HCT116 (cell line): ENCODE data around the gene MAPKAPK3. TPM values are rescaled to one million over a fixed set of nuclear protein-coding genes. Genes with fewer than 3 reads are reported as not detected.

Source experiments
- ATAC-seq: fragments of 200-7000 bp; cut with Tn5 transposase; 2 replicates; pipeline ENCODE4 v1.9.1; 2020; ENCODE audit warnings: mild to moderate bottlenecking, moderate library complexity
- BruUV-seq: library from RNA; stranded (reverse); fragments of 400-500 nt; replicated peaks from 2 replicates; lab custom pipeline; 2021; lab: Mats Ljungman, UMichigan
- CTCF ChIA-PET: fragments of 300-600 bp; sonication (Branson Sonifier 250); formaldehyde crosslinking; loops from one replicate; lab custom pipeline; 2021; ENCODE audit warnings: antibody characterized with exemption; lab: Charles Lee
- POLR2A ChIA-PET: fragments of 300-600, 350-600 bp; sonication (Branson Sonifier 250); formaldehyde crosslinking; loops from one replicate; lab custom pipeline; 2021; ENCODE audit warnings: antibody characterized with exemption; lab: Charles Lee
- RAD21 ChIA-PET, 2 experiments: fragments of 300-600 bp; sonication (Branson Sonifier 250); formaldehyde crosslinking; loops; one replicate each; lab custom pipeline; 2023; ENCODE audit warnings: low total read pairs in 2 of 2; ENCODE audit not compliant: uncharacterized antibody in 2 of 2, unreplicated experiment in 2 of 2, low non-redundant PET in 1 of 2; lab: Charles Lee
- DNase-seq: peaks from one replicate; pipeline ENCODE4 v3.0.0-alpha.2; 2010; ENCODE audit warnings: low read depth, low spot score
- H2AFZ ChIP-seq: fragments of 200-600 bp; shearing (Covaris generic), sonication (generic); 2 replicates; pipeline ENCODE4 v1.6.1; 2017; ENCODE audit warnings: low read depth, mixed run types, mixed read lengths, antibody characterized with exemption, low read length; ENCODE audit not compliant: poor library complexity, severe bottlenecking
- H3K27ac ChIP-seq: 2 replicates; pipeline ENCODE4 v1.5.1; 2012; ENCODE audit warnings: low read depth, low read length
- H3K27me3 ChIP-seq: fragments of 200-600 bp; sonication (generic); 2 replicates; pipeline ENCODE4 v1.6.1; 2016; ENCODE audit warnings: mixed run types, low read length, mixed read lengths; ENCODE audit not compliant: insufficient read depth
- H3K36me3 ChIP-seq, 2 experiments: fragments of 200-500 bp in 1 of 2; fragments of 200-600 bp in 1 of 2; sonication (Bioruptor generic) in 1 of 2; sonication (generic) in 1 of 2; 2 replicates each; pipeline versions ENCODE4 v1.5.1 to v1.6.1; 2014 to 2016; ENCODE audit warnings: low read length in 2 of 2, inconsistent platforms in 1 of 2, mixed read lengths in 1 of 2, mixed run types in 1 of 2; ENCODE audit not compliant: insufficient read depth in 2 of 2, control insufficient read depth in 1 of 2
- H3K4me1 ChIP-seq, 2 experiments: fragments of 200-600 bp in 1 of 2; sonication (generic) in 1 of 2; 2 replicates each; pipeline versions ENCODE4 v1.5.1 to v1.6.1; 2012 to 2017; ENCODE audit warnings: low read length in 2 of 2, inconsistent platforms in 1 of 2, mild to moderate bottlenecking in 1 of 2, mixed read lengths in 1 of 2, mixed run types in 1 of 2, moderate library complexity in 1 of 2; ENCODE audit not compliant: insufficient read depth in 2 of 2, control insufficient read depth in 1 of 2
- H3K4me2 ChIP-seq: fragments of 200-600 bp; sonication (generic); 2 replicates; pipeline ENCODE4 v1.6.1; 2017; ENCODE audit warnings: mixed run types, low read length, mixed read lengths
- H3K4me3 ChIP-seq, 2 experiments: fragments of 200-600 bp in 1 of 2; sonication (generic) in 1 of 2; replicated peaks in 1 of 2; 2 replicates each; pipeline ENCODE4 v1.5.1; 2011 to 2016; ENCODE audit warnings: low read length in 2 of 2, control low read depth in 1 of 2, low read depth in 1 of 2, mild to moderate bottlenecking in 1 of 2, mixed read lengths in 1 of 2, mixed run types in 1 of 2
- H3K79me2 ChIP-seq: fragments of 200-600 bp; sonication (generic); 2 replicates; pipeline ENCODE4 v1.6.1; 2017; ENCODE audit warnings: mild to moderate bottlenecking, mixed run types, low read length, moderate library complexity, mixed read lengths; ENCODE audit not compliant: insufficient read depth
- H3K9ac ChIP-seq: fragments of 200-600 bp; sonication (generic); 2 replicates; pipeline ENCODE4 v1.6.1; 2016; ENCODE audit warnings: low read length, mixed read lengths
- H3K9me2 ChIP-seq: fragments of 200-600 bp; sonication (generic), shearing (Covaris generic); 2 replicates; pipeline ENCODE4 v1.6.1; 2017; ENCODE audit warnings: mixed run types, mild to moderate bottlenecking, moderate library complexity; ENCODE audit not compliant: insufficient read depth
- H3K9me3 ChIP-seq, 2 experiments: fragments of 200-500 bp in 1 of 2; fragments of 200-600 bp in 1 of 2; sonication (Bioruptor generic) in 1 of 2; sonication (generic) in 1 of 2; 2 replicates each; pipeline ENCODE4 v1.6.1; 2014 to 2017; ENCODE audit warnings: low read length in 2 of 2, mixed read lengths in 2 of 2, inconsistent platforms in 1 of 2, low read depth in 1 of 2, mild to moderate bottlenecking in 1 of 2, mixed run types in 1 of 2, moderate library complexity in 1 of 2; ENCODE audit not compliant: control insufficient read depth in 1 of 2, insufficient read depth in 1 of 2
- H4K20me1 ChIP-seq: fragments of 200-600 bp; sonication (generic), shearing (Covaris generic); 2 replicates; pipeline ENCODE4 v1.6.1; 2017; ENCODE audit warnings: mixed run types, mild to moderate bottlenecking, moderate library complexity; ENCODE audit not compliant: insufficient read depth
- CBX3 ChIP-seq: IDR thresholded peaks from 2 replicates; pipeline ENCODE4 v1.6.1; 2012; ENCODE audit warnings: low read depth
- CEBPB ChIP-seq: IDR thresholded peaks from 2 replicates; pipeline ENCODE4 v1.6.1; 2012; ENCODE audit warnings: low read depth
- EZH2phosphoT487 ChIP-seq: fragments of 200-600 bp; IDR thresholded peaks from 2 replicates; pipeline ENCODE4 v1.6.1; 2018; ENCODE audit warnings: antibody characterized with exemption, borderline replicate concordance
- FOSL1 ChIP-seq: IDR thresholded peaks from 2 replicates; pipeline ENCODE4 v1.6.1; 2012; ENCODE audit warnings: low read depth
- JUND ChIP-seq: IDR thresholded peaks from 2 replicates; pipeline ENCODE4 v1.6.1; 2012
- POLR2AphosphoS5 ChIP-seq: IDR thresholded peaks from 2 replicates; pipeline ENCODE4 v1.6.1; 2011; ENCODE audit warnings: mild to moderate bottlenecking, low read depth, low read length, moderate library complexity
- RAD21 ChIP-seq: IDR thresholded peaks from 2 replicates; pipeline ENCODE4 v1.6.1; 2012; ENCODE audit warnings: low read depth, mild to moderate bottlenecking
- ZFX ChIP-seq: fragments of 450-650 bp; IDR thresholded peaks from 2 replicates; pipeline ENCODE4 v1.6.1; 2017
- ZNF274 ChIP-seq: fragments of 200-500 bp; sonication (Bioruptor generic); IDR thresholded peaks from 2 replicates; pipeline ENCODE4 v1.6.1; 2014; ENCODE audit warnings: mild to moderate bottlenecking, low read depth, low read length, inconsistent platforms
- intact Hi-C: fragments of 100-400 bp; cut with micrococcal nuclease; formaldehyde crosslinking; loops from 2 replicates; pipeline ENCODE4 v1.10.0; 2022
- total RNA-seq: library from RNA; stranded (reverse); gene quantifications from one replicate; pipeline ENCODE4 v1.2.1, GENCODE V29; 2021; ENCODE audit not compliant: unreplicated experiment
- TF ChIP-seq, protein P1 (sequence below): IDR thresholded peaks from 2 replicates; pipeline ENCODE4 v1.6.1; 2012
- TF ChIP-seq, protein P2 (sequence below): IDR thresholded peaks from 2 replicates; pipeline ENCODE4 v1.6.1; 2012; ENCODE audit warnings: low read depth
- TF ChIP-seq, protein P3 (sequence below): IDR thresholded peaks from 2 replicates; pipeline ENCODE4 v1.6.1; 2012
- TF ChIP-seq, protein P4 (sequence below), 3 experiments: fragments of 200-600 bp in 1 of 3; sonication (generic) in 1 of 3; IDR thresholded peaks in 2 of 3; conservative IDR thresholded peaks in 1 of 3; 2 replicates each; pipeline ENCODE4 v1.5.1; 2012 to 2017; ENCODE audit warnings: low read depth in 2 of 3, low read length in 2 of 3, antibody characterized with exemption in 1 of 3, borderline replicate concordance in 1 of 3, control low read depth in 1 of 3, mild to moderate bottlenecking in 1 of 3, mixed read lengths in 1 of 3, mixed run types in 1 of 3, moderate library complexity in 1 of 3; ENCODE audit not compliant: insufficient read depth in 1 of 3
- TF ChIP-seq, protein P5 (sequence below): IDR thresholded peaks from 2 replicates; pipeline ENCODE4 v1.6.1; 2011; ENCODE audit warnings: mild to moderate bottlenecking, low read length, moderate library complexity; ENCODE audit not compliant: insufficient replicate concordance; ENCODE audit errors: extremely low read depth

The MAPKAPK3 gene
- total RNA-seq, 1 experiment from 2014 or later = 87.3 TPM

DNA sequence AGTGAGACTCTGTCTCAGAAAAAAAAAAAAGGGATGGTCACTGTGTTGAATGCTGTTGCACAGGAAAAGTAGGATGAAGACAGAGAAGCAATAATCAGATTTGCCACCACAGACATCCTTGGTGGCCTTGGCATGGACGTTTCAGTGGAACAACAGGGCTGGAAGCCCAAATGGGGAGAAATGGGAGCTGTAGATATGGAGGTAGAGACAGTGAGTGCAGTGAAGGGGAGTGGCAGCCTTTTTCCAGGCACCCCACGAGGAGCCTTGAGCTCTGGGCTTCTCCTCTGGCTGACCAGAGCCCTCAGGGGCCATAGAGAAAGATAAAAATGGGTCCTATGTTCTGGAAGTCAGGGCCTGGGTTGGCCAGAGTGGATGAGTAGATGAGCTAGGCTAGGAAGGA, 45.5 kb downstream of the MAPKAPK3 start (continued):
- TF ChIP-seq EZH2phosphoT487 (no peak), FOSL1 (no peak)
- TF ChIP-seq, protein P1, sequence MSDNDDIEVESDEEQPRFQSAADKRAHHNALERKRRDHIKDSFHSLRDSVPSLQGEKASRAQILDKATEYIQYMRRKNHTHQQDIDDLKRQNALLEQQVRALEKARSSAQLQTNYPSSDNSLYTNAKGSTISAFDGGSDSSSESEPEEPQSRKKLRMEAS = no peak
- TF ChIP-seq, protein P2, sequence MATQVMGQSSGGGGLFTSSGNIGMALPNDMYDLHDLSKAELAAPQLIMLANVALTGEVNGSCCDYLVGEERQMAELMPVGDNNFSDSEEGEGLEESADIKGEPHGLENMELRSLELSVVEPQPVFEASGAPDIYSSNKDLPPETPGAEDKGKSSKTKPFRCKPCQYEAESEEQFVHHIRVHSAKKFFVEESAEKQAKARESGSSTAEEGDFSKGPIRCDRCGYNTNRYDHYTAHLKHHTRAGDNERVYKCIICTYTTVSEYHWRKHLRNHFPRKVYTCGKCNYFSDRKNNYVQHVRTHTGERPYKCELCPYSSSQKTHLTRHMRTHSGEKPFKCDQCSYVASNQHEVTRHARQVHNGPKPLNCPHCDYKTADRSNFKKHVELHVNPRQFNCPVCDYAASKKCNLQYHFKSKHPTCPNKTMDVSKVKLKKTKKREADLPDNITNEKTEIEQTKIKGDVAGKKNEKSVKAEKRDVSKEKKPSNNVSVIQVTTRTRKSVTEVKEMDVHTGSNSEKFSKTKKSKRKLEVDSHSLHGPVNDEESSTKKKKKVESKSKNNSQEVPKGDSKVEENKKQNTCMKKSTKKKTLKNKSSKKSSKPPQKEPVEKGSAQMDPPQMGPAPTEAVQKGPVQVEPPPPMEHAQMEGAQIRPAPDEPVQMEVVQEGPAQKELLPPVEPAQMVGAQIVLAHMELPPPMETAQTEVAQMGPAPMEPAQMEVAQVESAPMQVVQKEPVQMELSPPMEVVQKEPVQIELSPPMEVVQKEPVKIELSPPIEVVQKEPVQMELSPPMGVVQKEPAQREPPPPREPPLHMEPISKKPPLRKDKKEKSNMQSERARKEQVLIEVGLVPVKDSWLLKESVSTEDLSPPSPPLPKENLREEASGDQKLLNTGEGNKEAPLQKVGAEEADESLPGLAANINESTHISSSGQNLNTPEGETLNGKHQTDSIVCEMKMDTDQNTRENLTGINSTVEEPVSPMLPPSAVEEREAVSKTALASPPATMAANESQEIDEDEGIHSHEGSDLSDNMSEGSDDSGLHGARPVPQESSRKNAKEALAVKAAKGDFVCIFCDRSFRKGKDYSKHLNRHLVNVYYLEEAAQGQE = no peak

DNA sequence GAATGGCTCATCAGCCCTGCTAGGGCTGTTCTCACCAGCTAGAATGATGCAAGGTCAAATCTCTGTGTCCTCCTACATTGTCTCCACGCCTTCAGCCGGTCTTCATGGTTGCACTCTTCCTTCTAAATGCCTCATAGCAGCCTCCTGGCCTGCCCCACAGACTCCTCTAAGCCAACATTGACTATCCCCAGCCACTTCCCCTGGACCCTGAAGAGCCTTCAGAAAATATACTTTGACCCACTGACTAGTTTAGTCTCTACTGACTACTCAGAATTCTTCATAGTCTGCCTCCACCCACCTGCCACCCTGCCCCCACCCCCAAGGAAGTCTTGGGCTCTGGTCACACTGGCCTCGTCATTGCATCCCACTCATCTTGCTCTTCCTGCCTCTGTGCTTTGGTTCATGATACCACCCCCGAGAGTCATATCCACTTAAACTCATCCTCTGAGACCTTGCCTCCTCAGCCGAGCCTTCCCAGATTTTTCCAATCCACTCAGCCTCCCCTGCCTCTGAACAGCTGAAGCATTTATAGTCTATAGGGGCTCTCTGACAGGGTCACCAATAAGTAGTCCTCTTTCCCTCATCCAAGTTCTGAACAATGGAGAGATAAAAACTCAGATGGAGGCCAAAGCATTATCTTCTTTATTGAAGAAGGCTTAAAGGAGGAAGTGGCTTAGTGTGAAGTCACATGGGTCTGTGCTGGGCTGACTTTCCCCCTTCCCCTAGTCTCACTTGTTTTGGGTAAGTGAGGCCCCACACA, 48.3 kb downstream of the MAPKAPK3 start:
- H3K9me3 ChIP-seq = no peaks in the 10 kb centered on the region
- no peaks in the 10 kb centered on the region for H4K20me1 ChIP-seq
- intact Hi-C loops = no loop called here
- no peak overlapping the region for H3K4me2 ChIP-seq
- no peaks in the 10 kb centered on the region for H3K9me2 ChIP-seq
- ChIA-PET POLR2A (no interaction called here), RAD21 (no interaction called here), CTCF (no interaction called here)
- no peak overlapping the region for H3K9ac ChIP-seq
- H3K4me1 ChIP-seq = peaks cover 19 to 26% of the 10 kb centered on the region in 2 experiments
- ATAC-seq (no peak), DNase-seq (no peak)
- no peak overlapping the region for H3K4me3 ChIP-seq
- no peaks in the 10 kb centered on the region for H3K36me3 ChIP-seq
- no TSS peak for BruUV-seq
- H3K79me2 ChIP-seq = no peaks in the 10 kb centered on the region
- H2AFZ ChIP-seq = no peak overlapping the region
- H3K27me3 ChIP-seq = no peaks in the 10 kb centered on the region; the same call in 1 of the 2 replicates
- H3K27ac ChIP-seq = no peak overlapping the region
- TF ChIP-seq CEBPB = no peak
- TF ChIP-seq ZNF274 = no peak
- no peak for TF ChIP-seq POLR2AphosphoS5
- no peak for TF ChIP-seq JUND
- no peak for TF ChIP-seq RAD21
- TF ChIP-seq CBX3 = no peak
- TF ChIP-seq, protein P3, sequence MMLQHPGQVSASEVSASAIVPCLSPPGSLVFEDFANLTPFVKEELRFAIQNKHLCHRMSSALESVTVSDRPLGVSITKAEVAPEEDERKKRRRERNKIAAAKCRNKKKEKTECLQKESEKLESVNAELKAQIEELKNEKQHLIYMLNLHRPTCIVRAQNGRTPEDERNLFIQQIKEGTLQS = no peak
- TF ChIP-seq, protein P1 = no peak
- TF ChIP-seq ZFX = no peak
- TF ChIP-seq, protein P4, sequence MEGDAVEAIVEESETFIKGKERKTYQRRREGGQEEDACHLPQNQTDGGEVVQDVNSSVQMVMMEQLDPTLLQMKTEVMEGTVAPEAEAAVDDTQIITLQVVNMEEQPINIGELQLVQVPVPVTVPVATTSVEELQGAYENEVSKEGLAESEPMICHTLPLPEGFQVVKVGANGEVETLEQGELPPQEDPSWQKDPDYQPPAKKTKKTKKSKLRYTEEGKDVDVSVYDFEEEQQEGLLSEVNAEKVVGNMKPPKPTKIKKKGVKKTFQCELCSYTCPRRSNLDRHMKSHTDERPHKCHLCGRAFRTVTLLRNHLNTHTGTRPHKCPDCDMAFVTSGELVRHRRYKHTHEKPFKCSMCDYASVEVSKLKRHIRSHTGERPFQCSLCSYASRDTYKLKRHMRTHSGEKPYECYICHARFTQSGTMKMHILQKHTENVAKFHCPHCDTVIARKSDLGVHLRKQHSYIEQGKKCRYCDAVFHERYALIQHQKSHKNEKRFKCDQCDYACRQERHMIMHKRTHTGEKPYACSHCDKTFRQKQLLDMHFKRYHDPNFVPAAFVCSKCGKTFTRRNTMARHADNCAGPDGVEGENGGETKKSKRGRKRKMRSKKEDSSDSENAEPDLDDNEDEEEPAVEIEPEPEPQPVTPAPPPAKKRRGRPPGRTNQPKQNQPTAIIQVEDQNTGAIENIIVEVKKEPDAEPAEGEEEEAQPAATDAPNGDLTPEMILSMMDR (IDR thresholded peaks at IDR 0.05 in 2 of 3, conservative IDR thresholded peaks at IDR 0.05 in 1 of 3; ENCODE audit: borderline replicate concordance in 1 of 3, insufficient read depth in 1 of 3, low read depth in 2 of 3, low read length in 2 of 3) = no peak
- TF ChIP-seq, protein P5, sequence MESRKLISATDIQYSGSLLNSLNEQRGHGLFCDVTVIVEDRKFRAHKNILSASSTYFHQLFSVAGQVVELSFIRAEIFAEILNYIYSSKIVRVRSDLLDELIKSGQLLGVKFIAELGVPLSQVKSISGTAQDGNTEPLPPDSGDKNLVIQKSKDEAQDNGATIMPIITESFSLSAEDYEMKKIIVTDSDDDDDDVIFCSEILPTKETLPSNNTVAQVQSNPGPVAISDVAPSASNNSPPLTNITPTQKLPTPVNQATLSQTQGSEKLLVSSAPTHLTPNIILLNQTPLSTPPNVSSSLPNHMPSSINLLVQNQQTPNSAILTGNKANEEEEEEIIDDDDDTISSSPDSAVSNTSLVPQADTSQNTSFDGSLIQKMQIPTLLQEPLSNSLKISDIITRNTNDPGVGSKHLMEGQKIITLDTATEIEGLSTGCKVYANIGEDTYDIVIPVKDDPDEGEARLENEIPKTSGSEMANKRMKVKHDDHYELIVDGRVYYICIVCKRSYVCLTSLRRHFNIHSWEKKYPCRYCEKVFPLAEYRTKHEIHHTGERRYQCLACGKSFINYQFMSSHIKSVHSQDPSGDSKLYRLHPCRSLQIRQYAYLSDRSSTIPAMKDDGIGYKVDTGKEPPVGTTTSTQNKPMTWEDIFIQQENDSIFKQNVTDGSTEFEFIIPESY = no peak
